BJ (cell line): ENCODE results near the gene PARK7. TPM values are rescaled to one million over a fixed set of nuclear protein-coding genes. Genes with fewer than 3 reads are reported as not detected.

Source experiments
- CTCF ChIA-PET: fragments of 350-600 bp; formaldehyde crosslinking; extraction: SDS; loops from one replicate; lab custom pipeline; 2021; ENCODE audit warnings: antibody characterized with exemption, inconsistent platforms; lab: Yijun Ruan, JAX
- POLR2A ChIA-PET: fragments of 300-600 bp; sonication (Branson Sonifier 250); formaldehyde crosslinking; extraction: SDS; loops from one replicate; lab custom pipeline; 2021; ENCODE audit warnings: antibody characterized with exemption; lab: Charles Lee
- DNase-seq: peaks from one replicate; pipeline ENCODE4 v3.0.0-alpha.2; 2011; ENCODE audit warnings: low read depth
- H3K27me3 ChIP-seq: 2 replicates; pipeline ENCODE4 v1.6.0; 2011; ENCODE audit warnings: low read length; ENCODE audit not compliant: control insufficient read depth, insufficient read depth
- H3K36me3 ChIP-seq: 2 replicates; pipeline ENCODE4 v1.5.1; 2011; ENCODE audit warnings: low read length; ENCODE audit not compliant: control insufficient read depth, insufficient read depth
- H3K4me3 ChIP-seq: 2 replicates; pipeline ENCODE4 v1.5.1; 2011; ENCODE audit warnings: low read depth, mild to moderate bottlenecking, control low read depth, low read length
- polyA plus RNA-seq: library from polyadenylated mRNA; depleted of rRNA; stranded (reverse); fragments of >200 nt; gene quantifications from 2 replicates; pipeline ENCODE4 v1.2.3, GENCODE V29; 2011
- TF ChIP-seq, protein P1 (sequence below): IDR thresholded peaks from 2 replicates; pipeline ENCODE4 v1.5.1; 2011; ENCODE audit warnings: low read depth, mild to moderate bottlenecking, control low read depth, inconsistent platforms, low read length, moderate library complexity; ENCODE audit not compliant: insufficient read depth

PARK7 gene
- polyA plus RNA-seq, 1 experiment = 242 TPM

DNA sequence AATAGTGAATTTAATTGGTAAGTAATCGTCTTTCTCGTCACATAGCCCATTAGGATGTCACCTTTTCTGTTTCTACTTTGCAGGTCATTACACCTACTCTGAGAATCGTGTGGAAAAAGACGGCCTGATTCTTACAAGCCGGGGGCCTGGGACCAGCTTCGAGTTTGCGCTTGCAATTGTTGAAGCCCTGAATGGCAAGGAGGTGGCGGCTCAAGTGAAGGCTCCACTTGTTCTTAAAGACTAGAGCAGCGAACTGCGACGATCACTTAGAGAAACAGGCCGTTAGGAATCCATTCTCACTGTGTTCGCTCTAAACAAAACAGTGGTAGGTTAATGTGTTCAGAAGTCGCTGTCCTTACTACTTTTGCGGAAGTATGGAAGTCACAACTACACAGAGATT lies 23.3 kb downstream of the PARK7 start:
- TF ChIP-seq, protein P1, sequence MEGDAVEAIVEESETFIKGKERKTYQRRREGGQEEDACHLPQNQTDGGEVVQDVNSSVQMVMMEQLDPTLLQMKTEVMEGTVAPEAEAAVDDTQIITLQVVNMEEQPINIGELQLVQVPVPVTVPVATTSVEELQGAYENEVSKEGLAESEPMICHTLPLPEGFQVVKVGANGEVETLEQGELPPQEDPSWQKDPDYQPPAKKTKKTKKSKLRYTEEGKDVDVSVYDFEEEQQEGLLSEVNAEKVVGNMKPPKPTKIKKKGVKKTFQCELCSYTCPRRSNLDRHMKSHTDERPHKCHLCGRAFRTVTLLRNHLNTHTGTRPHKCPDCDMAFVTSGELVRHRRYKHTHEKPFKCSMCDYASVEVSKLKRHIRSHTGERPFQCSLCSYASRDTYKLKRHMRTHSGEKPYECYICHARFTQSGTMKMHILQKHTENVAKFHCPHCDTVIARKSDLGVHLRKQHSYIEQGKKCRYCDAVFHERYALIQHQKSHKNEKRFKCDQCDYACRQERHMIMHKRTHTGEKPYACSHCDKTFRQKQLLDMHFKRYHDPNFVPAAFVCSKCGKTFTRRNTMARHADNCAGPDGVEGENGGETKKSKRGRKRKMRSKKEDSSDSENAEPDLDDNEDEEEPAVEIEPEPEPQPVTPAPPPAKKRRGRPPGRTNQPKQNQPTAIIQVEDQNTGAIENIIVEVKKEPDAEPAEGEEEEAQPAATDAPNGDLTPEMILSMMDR = no peak
- Histone ChIP-seq H3K4me3 (no peak overlapping the region), H3K27me3 (no peaks in the 10 kb centered on the region), H3K36me3 (peaks cover 22% of the 10 kb centered on the region)
- ChIA-PET CTCF (interaction anchor here (1.5 to 7.8 kb wide), 5 partner anchors 10 to 364 kb away, joined by 4 to 71 read pairs (median 29); partner anchors contain the start of gene SLC45A1), POLR2A (no interaction called here)
- no peak for DNase-seq

DNA sequence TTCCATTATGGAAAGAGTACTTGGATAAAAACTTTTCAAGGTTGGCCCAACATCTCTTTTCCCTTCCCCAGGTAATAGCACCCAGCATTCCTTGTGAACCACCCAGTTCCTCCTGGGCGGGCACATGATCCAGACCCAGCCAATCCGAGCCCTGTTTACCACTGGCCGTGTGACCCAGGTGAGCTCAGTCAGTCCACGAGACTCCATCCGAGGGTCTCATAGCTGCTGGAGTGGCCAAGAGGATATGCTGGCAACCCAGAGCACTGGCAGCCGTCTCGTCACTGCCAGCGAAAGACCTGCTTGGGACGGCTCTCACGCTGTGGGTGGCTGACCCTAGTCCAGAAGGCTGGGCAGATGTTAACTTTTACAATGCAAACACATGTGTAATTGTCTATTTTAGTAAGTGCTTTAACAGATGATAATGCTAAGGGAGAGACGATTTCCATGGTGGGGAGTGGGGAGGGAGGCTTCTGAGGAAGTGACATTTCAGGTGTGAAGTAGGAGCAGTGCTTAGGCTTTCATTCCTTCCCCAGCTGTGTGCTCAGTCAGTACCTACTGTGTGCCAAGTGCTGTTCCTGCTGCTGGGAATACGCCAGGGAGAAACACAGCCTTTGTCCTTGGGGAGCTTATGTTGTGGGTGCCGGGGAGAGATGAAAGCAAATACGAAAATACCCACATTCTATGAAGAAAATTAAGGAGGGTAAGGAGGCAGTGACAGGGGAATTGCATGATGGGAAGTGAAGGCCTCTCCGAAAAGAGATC lies 24.5 kb downstream of the PARK7 start:
- H3K4me3 ChIP-seq = no peak overlapping the region
- DNase-seq = no peak
- ChIA-PET CTCF (interaction anchor here (1.3 to 7.8 kb wide), 5 partner anchors 10 to 363 kb away, joined by 3 to 71 read pairs (median 4); partner anchors contain the start of gene SLC45A1), POLR2A (no interaction called here)
- peaks cover 19% of the 10 kb centered on the region for H3K36me3 ChIP-seq
- H3K27me3 ChIP-seq = no peaks in the 10 kb centered on the region
- TF ChIP-seq, protein P1 = no peak

DNA sequence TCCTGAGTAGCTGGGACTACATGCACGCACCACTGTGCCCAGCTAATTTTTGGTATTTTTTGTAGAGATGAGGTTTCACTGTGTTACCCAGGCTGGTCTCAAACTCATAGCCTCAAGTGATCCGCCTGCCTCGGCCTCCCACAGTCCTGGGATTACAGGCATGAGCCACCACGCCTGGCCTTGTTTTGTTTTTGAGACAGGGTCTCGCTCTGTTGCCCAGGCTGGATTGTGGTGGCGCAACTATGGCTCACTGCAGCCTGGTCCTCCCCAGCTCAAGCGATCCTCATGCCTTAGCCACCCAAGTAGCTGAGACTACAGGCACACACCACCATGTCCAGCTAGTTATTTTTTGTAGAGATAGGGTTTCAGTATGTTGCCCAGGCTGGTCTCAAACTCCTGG lies 26.0 kb downstream of the PARK7 start:
- no peaks in the 10 kb centered on the region for H3K27me3 ChIP-seq
- POLR2A ChIA-PET = no interaction called here
- H3K36me3 ChIP-seq = peaks cover 18% of the 10 kb centered on the region
- H3K4me3 ChIP-seq = no peak overlapping the region
- TF ChIP-seq, protein P1 = no peak
- CTCF ChIA-PET = interaction anchor here (1.2 to 3.3 kb wide), 4 partner anchors 9 to 330 kb away, joined by 3 to 12 read pairs (median 4); partner anchors contain the start of gene SLC45A1
- no peak for DNase-seq

GRCh38 chr1:7988576-7988975 lies 27.1 kb downstream of the PARK7 start:
- no peak overlapping the region for H3K4me3 ChIP-seq
- ChIA-PET POLR2A (no interaction called here), CTCF (interaction anchor here (1.0 to 3.3 kb wide), 5 partner anchors 10 to 359 kb away, joined by 3 to 12 read pairs (median 5); partner anchors contain the start of gene SLC45A1)
- no peaks in the 10 kb centered on the region for H3K27me3 ChIP-seq
- TF ChIP-seq, protein P1 = no peak
- H3K36me3 ChIP-seq = peaks cover 11% of the 10 kb centered on the region
- DNase-seq = no peak

DNA sequence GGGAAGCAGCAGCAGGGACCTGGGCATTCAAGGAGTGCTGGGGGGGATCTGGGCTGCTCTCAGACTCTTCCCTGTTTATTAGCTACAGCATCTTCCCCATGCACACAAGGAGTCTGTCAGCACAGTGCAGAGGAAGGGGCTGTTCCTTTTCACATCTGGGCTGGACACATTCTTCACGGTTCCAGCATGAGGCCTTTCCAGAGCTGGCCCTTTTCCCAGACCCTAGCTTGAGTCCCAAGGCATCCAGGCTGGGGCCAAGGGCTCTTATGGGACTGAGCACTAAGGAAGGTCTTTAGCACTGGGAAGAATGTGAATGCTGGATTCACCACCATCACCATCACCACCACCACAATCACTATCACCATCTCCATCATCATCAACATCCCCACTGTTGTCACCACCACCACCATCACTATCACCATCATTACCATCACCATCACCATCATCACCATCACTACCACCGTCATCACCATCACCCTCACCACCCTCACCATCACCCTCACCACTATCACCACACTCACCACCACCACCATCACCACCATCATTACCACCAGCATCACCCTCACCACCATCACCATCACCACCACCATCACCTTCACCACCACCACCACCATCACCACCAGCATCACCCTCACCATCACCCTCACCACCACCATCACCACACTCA lies 28.4 kb downstream of the PARK7 start:
- ChIA-PET CTCF (interaction anchor here (1.1 to 3.3 kb wide), 2 partner anchors 12 to 324 kb away, joined by 4 to 12 read pairs; no protein-coding TSS in a partner anchor), POLR2A (no interaction called here)
- DNase-seq = no peak
- TF ChIP-seq, protein P1 = no peak
- H3K4me3 ChIP-seq = no peak overlapping the region
- H3K36me3 ChIP-seq = peaks cover 6% of the 10 kb centered on the region; the same call in 1 of the 2 replicates
- H3K27me3 ChIP-seq = no peaks in the 10 kb centered on the region
